ENCODE results near the gene ORC5. TPM values are rescaled to one million over a fixed set of nuclear protein-coding genes. Genes with fewer than 3 reads are reported as not detected.
A peak's percentile ranks its signal among the peaks of the same experiment; 100 is the strongest.

Gene ORC5
- total and polyA plus RNA-seq, 10 of the 15 experiments (the other 5 are each of a cell fraction or from before 2014, with no cell fraction given): 14.8 to 58.6 (median 30.3) TPM

- no peaks in the 10 kb centered on the region for H3K9me3 ChIP-seq (replicated peaks; ENCODE audit: control insufficient read depth, insufficient read depth, low read length)
- RAD21 ChIA-PET (ENCODE audit: unreplicated experiment): no interaction called here
- no peaks in the 10 kb centered on the region for H3K27me3 ChIP-seq (replicated peaks in 1 of 2; ENCODE audit: control insufficient read depth in 2 of 2, insufficient read depth in 2 of 2, low read length in 1 of 2)
- CTCF ChIA-PET: no interaction called here
- FAIRE-seq (peak; percentile 38), DNase-seq (ENCODE audit: low read depth, low spot score) (no peak), ATAC-seq (peak; percentile 15)
- H3K4me3 ChIP-seq: peak overlapping the region; percentile 93
- BruUV-seq (replicated peaks): no TSS peak
- peaks cover 4% of the 10 kb centered on the region for H3K4me1 ChIP-seq (ENCODE audit: control insufficient read depth, insufficient read depth, low read length)
- H3K79me2 ChIP-seq (ENCODE audit: control insufficient read depth, insufficient read depth, low read length): peaks cover 30% of the 10 kb centered on the region
- H4K20me1 ChIP-seq (ENCODE audit: control insufficient read depth, insufficient read depth): no peaks in the 10 kb centered on the region
- H3K4me2 ChIP-seq (ENCODE audit: control insufficient read depth, insufficient read depth): peak overlapping the region; percentile 97
- WGBS (ENCODE audit: insufficient coverage, insufficient replicate concordance, low lambda C conversion rate, missing lambda C conversion rate): 13% methylated on average over 6 of the region's 6 CpGs
- H2AFZ ChIP-seq (ENCODE audit: control insufficient read depth, low read depth, low read length): peak overlapping the region; percentile 86
- H3K9ac ChIP-seq (ENCODE audit: control insufficient read depth, insufficient read depth, low read length): peak overlapping the region; percentile 91
- peak overlapping the region; percentile 84 for H3K27ac ChIP-seq (ENCODE audit: control insufficient read depth, insufficient read depth)
- peaks cover 1 to 9% of the 10 kb centered on the region in 2 experiments; a peak in 3 of 4 replicates for H3K36me3 ChIP-seq (ENCODE audit: control insufficient read depth in 2 of 2, insufficient read depth in 2 of 2, low read length in 1 of 2)
- in situ Hi-C loops (cut with MboI) (no loop called here), intact Hi-C loops (cut with micrococcal nuclease; ENCODE audit: unreplicated experiment) (no loop called here)
- POLR2A ChIA-PET: no interaction called here
- TF ChIP-seq RELA (IDR thresholded peaks at IDR 0.05; ENCODE audit: borderline replicate concordance, partially characterized antibody) (no peak), PRDM15 (CRISPR knock-in tag; IDR thresholded peaks at IDR 0.05) (no peak), BCLAF1 (IDR thresholded peaks at IDR 0.05) (no peak), PML (IDR thresholded peaks at IDR 0.05; ENCODE audit: low read length) (no peak), RUNX3 (IDR thresholded peaks at IDR 0.05; ENCODE audit: low read length) (no peak), CEBPZ (IDR thresholded peaks at IDR 0.05; ENCODE audit: low read depth, low read length) (no peak), SRF (IDR thresholded peaks at IDR 0.05; ENCODE audit: low read depth in 2 of 2, low read length in 2 of 2) (no peak), ETV6 (conservative IDR thresholded peaks at IDR 0.05 in 1 of 2, IDR thresholded peaks at IDR 0.05 in 1 of 2; ENCODE audit: borderline replicate concordance in 1 of 2, low read depth in 1 of 2) (no peak), SIN3A (IDR thresholded peaks at IDR 0.05; ENCODE audit: low read depth, low read length) (no peak), SMAD5 (IDR thresholded peaks at IDR 0.05; ENCODE audit: low read depth) (no peak), ATF3 (IDR thresholded peaks at IDR 0.05; ENCODE audit: borderline replicate concordance, extremely low read depth, low read depth, low read length) (no peak), NR2C1 (IDR thresholded peaks at IDR 0.05) (no peak), RAD51 (IDR thresholded peaks at IDR 0.05) (no peak), FOXM1 (IDR thresholded peaks at IDR 0.05; ENCODE audit: low read depth, low read length) (no peak)
- SMC1A ChIA-PET (ENCODE audit: uncharacterized antibody, unreplicated experiment): no interaction called here
Observed at GRCh38 chr7:104206841-104207240, 972 bp downstream of the ORC5 start.
